Measurements from ENCODE around the gene STRN. TPM values are rescaled to one million over a fixed set of nuclear protein-coding genes. Genes with fewer than 3 reads are reported as not detected.

The STRN gene
- total RNA-seq, 2 donors from 2014 or later, result 29.2 to 34.5 TPM

DNA sequence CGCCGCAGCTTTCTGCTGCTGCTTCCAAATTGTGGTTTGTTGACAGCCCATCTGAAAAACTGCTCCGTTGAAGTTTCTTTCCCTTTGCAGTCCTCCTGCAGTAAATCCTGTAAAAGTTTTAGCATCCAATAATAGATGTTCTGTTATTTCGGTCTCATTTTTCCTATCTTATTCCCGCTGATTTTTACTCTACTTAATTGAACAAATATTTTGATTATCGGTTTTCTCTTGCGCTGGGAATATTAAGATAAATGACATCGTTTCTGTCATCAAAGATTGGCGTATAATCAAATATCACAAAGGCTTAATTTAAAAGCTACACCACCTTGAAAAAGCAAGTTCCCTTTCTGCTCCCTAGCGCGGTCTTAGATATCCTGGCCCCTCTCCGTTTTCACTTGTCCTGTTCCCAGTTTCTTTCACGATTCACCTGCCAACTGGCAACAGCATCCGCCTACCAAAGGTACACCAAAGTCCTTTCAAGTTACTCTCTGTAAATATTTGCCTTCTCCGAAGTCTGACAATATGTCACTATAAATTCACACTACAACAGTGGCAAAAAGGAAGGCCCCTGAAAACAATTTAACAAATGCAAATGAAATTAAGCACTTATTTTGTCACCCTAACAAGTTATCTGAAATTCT, 1.0 kb upstream of the STRN start:
- DNase-seq (ENCODE audit: low spot score), result no peak
- Histone ChIP-seq H3K36me3 (no peaks in the 10 kb centered on the region), H3K4me3 (peak overlapping the region; percentile 55 to 87), H3K4me1 (peaks cover 0 to 34% of the 10 kb centered on the region in 2 donors), H3K27ac (peak overlapping the region; percentile 88 to 90), H3K27me3 (no peaks in the 10 kb centered on the region), H3K9me3 (no peaks in the 10 kb centered on the region)
- TF ChIP-seq, protein P1, sequence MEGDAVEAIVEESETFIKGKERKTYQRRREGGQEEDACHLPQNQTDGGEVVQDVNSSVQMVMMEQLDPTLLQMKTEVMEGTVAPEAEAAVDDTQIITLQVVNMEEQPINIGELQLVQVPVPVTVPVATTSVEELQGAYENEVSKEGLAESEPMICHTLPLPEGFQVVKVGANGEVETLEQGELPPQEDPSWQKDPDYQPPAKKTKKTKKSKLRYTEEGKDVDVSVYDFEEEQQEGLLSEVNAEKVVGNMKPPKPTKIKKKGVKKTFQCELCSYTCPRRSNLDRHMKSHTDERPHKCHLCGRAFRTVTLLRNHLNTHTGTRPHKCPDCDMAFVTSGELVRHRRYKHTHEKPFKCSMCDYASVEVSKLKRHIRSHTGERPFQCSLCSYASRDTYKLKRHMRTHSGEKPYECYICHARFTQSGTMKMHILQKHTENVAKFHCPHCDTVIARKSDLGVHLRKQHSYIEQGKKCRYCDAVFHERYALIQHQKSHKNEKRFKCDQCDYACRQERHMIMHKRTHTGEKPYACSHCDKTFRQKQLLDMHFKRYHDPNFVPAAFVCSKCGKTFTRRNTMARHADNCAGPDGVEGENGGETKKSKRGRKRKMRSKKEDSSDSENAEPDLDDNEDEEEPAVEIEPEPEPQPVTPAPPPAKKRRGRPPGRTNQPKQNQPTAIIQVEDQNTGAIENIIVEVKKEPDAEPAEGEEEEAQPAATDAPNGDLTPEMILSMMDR (IDR thresholded peaks at IDR 0.05), result no peak

DNA sequence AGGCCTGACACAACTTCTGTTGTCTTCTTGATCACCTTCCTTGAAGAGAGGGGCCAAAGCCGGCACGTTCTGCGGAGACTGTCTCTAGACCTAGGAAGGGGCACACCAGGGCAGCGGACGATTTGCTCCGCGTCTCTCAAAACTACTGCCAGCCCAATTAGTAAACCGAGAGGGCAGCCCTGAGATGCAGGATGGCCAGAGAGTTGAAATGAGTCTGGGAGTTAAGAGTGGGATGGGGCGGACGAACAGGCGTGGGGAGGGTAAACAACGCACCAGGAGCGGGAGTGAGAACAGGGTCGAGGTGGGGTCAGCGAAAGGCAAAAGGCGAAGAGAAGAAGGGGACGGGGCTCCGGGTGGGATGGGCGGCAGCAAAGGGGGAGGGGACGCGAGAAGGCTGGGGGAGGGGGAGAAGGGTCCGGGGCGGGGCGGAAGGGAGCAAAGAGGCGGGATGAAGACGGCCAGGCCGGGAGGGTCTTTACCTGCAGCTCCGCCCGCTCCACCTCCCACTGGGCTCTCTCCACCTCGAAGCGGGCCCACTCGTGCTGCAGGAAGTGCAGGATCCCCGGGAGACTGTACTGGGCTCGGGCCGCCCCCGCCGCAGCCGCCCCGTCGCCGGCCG, 476 bp downstream of the STRN start:
- Histone ChIP-seq H3K27me3 (no peaks in the 10 kb centered on the region), H3K36me3 (no peaks in the 10 kb centered on the region), H3K4me3 (peak overlapping the region; percentile 87 to 88), H3K4me1 (peaks cover 0 to 34% of the 10 kb centered on the region in 2 donors), H3K9me3 (no peaks in the 10 kb centered on the region), H3K27ac (peak overlapping the region; percentile 90 to 91)
- TF ChIP-seq, protein P1 (IDR thresholded peaks at IDR 0.05), result no peak
- no peak for DNase-seq (ENCODE audit: low spot score)

DNA sequence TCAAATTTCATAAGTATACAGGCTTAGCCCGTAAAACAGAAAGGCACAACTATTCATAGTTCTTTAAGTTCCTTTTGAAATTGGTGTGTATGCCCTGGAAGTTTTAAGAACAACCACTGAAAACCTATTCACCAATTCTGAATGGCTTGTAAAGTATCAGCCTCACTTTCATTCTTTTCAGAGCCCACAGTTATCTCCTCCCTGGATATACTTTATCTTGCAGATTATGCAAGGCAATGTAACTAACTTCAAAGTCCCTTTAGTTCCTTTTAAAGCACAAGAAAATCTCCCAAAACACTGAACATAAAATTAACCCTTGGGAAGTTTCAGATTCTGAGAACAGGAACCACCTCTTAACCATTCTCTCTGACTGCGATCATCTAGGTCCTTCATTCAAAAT, 1.1 kb downstream of the STRN start:
- Histone ChIP-seq H3K27me3 (no peaks in the 10 kb centered on the region), H3K27ac (peak overlapping the region; percentile 90 to 91), H3K4me3 (peak overlapping the region; percentile 87 to 88), H3K9me3 (no peaks in the 10 kb centered on the region), H3K36me3 (no peaks in the 10 kb centered on the region), H3K4me1 (peaks cover 0 to 34% of the 10 kb centered on the region in 2 donors)
- DNase-seq (ENCODE audit: low spot score), result no peak
- TF ChIP-seq, protein P1 (IDR thresholded peaks at IDR 0.05), result no peak

DNA sequence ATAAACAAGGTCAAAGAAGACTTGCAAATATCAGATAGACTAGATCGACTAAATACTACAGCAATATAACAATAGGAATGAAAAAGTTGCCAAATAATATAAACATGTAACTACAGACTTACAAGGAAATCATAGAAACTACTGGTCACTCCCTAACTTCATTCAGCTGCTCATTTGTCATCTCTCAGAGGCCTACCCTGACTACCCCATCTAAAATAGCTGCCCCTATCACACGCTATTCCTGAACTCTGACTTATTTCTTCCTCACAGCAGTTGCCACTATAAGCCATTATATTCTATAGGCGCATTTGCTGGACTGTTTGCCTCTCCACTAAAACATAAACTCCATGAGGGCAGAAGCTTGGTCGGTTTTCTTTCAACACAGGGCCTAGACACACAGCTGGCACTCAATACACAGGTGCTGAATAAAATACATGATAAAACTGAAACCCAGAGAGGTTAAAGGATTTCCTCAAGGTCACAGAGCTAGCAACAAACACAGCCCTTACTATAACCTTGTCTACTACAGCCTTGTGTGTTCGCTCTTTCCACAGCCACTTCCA, 1.8 kb downstream of the STRN start:
- no peaks in the 10 kb centered on the region for H3K9me3 ChIP-seq
- no peak for DNase-seq (ENCODE audit: low spot score)
- TF ChIP-seq, protein P1 (IDR thresholded peaks at IDR 0.05), result no peak
- peak overlapping the region; percentile 87 to 88 for H3K4me3 ChIP-seq
- H3K27me3 ChIP-seq, result no peaks in the 10 kb centered on the region
- peak overlapping the region; percentile 90 to 91 for H3K27ac ChIP-seq
- peaks cover 0 to 34% of the 10 kb centered on the region in 2 donors for H3K4me1 ChIP-seq
- H3K36me3 ChIP-seq, result no peaks in the 10 kb centered on the region

DNA sequence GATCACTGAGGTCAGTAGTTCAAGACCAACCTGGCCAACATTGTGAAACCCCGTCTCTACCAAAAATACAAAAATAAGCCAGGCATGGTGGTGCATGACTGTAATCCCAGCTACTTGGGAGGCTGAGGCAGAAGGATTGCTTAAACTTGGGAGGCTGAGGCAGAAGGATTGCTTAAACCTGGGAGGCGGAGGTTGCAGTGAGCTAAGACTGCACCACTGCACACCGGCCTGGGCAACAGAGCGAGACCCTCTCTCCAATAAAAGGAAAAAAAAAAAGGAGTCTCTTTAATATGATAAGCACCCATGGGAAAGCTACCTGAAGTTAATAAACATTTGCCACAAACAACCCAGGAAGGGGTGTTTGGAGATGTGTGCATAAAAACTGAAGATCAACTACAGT, 2.6 kb downstream of the STRN start:
- H3K4me3 ChIP-seq, result no peak overlapping the region
- H3K36me3 ChIP-seq, result no peaks in the 10 kb centered on the region
- H3K27me3 ChIP-seq, result no peaks in the 10 kb centered on the region
- no peak for DNase-seq (ENCODE audit: low spot score)
- H3K4me1 ChIP-seq, result peaks cover 0 to 34% of the 10 kb centered on the region in 2 donors
- H3K27ac ChIP-seq, result peak overlapping the region in 1 of 2 donors; percentile 91
- no peaks in the 10 kb centered on the region for H3K9me3 ChIP-seq
- TF ChIP-seq, protein P1 (IDR thresholded peaks at IDR 0.05), result no peak

Data from right atrium auricular region (tissue), 2 donors.